K562 (cell line): ENCODE results near the gene DAPK3. TPM values are rescaled to one million over a fixed set of nuclear protein-coding genes. Genes with fewer than 3 reads are reported as not detected.

Source experiments
- ATAC-seq: fragments of 200-7000 bp; cut with Tn5 transposase; 3 replicates; pipeline ENCODE4 v1.9.1; 2020; ENCODE audit warnings: moderate library complexity
- BruUV-seq: library from RNA; stranded (reverse); fragments of 400-500 nt; replicated peaks from 2 replicates; lab custom pipeline; 2021; lab: Mats Ljungman, UMichigan
- CTCF ChIA-PET: fragments of 300-600 bp; formaldehyde crosslinking; extraction: SDS; loops from one replicate; lab custom pipeline; 2021; ENCODE audit warnings: low intra/inter-chr PET ratio; lab: Yijun Ruan, JAX
- POLR2A ChIA-PET: fragments of 300-600, 350-650 bp; sonication (Branson Sonifier 250); formaldehyde crosslinking; extraction: SDS; loops from one replicate; lab custom pipeline; 2021; ENCODE audit warnings: antibody characterized with exemption, inconsistent platforms; lab: Yijun Ruan, JAX
- DNase-seq, 4 experiments: peaks; one replicate each; pipeline versions ENCODE4 v3.0.0 to v3.0.0-alpha.2; 2011 to 2018; ENCODE audit warnings: low spot score in 3 of 4, mixed read lengths in 3 of 4; ENCODE audit errors: extremely low read depth in 1 of 4
- FAIRE-seq: peaks from 2 replicates; lab custom pipeline; 2011; peaks lifted over from hg19 to GRCh38; lab: Jason Lieb, UNC
- H2AFZ ChIP-seq: 2 replicates; pipeline ENCODE4 v1.6.0; 2011; ENCODE audit warnings: low read depth, low read length, control low read depth, inconsistent platforms
- H3K27ac ChIP-seq: fragments of 200-600 bp; 3 replicates; pipeline ENCODE4 v1.8.0; 2011; ENCODE audit warnings: low read depth, mild to moderate bottlenecking, control low read depth, inconsistent platforms, low read length, moderate library complexity, mixed read lengths; ENCODE audit errors: extremely low read depth
- H3K27me3 ChIP-seq, 2 experiments: fragments of 300-600 bp in 1 of 2; 2 replicates in 1 of 2; 3 replicates in 1 of 2; pipeline versions ENCODE4 v1.6.0 to v1.8.0; 2011; ENCODE audit warnings: inconsistent platforms in 2 of 2, low read length in 2 of 2, mild to moderate bottlenecking in 1 of 2, mixed read lengths in 1 of 2, moderate library complexity in 1 of 2; ENCODE audit not compliant: control insufficient read depth in 2 of 2, insufficient read depth in 2 of 2
- H3K36me3 ChIP-seq: fragments of 300-600 bp; 3 replicates; pipeline ENCODE4 v1.8.0; 2011; ENCODE audit warnings: mild to moderate bottlenecking, low read length, inconsistent platforms; ENCODE audit not compliant: control insufficient read depth, insufficient read depth
- H3K4me1 ChIP-seq, 2 experiments: fragments of 200-600 bp in 1 of 2; replicated peaks in 1 of 2; 2 replicates in 1 of 2; 3 replicates in 1 of 2; pipeline versions ENCODE4 v1.5.1 to v1.8.0; 2011; ENCODE audit warnings: inconsistent platforms in 2 of 2, low read length in 2 of 2, mild to moderate bottlenecking in 1 of 2, mixed read lengths in 1 of 2, moderate library complexity in 1 of 2; ENCODE audit not compliant: control insufficient read depth in 2 of 2, insufficient read depth in 2 of 2
- H3K4me2 ChIP-seq: 2 replicates; pipeline ENCODE4 v1.6.1; 2011; ENCODE audit warnings: low read length, control low read depth, inconsistent platforms, mixed read lengths; ENCODE audit not compliant: insufficient read depth
- H3K4me3 ChIP-seq: fragments of 200-600 bp; sonication (generic), shearing (Covaris generic); 2 replicates; pipeline ENCODE4 v1.5.1; 2016; ENCODE audit warnings: control low read depth, inconsistent platforms
- H3K79me2 ChIP-seq: fragments of 200-600 bp; 3 replicates; pipeline ENCODE4 v1.8.0; 2011; ENCODE audit warnings: low read length, inconsistent platforms; ENCODE audit not compliant: control insufficient read depth, insufficient read depth
- H3K9ac ChIP-seq, 2 experiments: 2 replicates each; pipeline versions ENCODE4 v1.6.0 to v1.6.1; 2011; ENCODE audit warnings: low read depth in 2 of 2, low read length in 2 of 2, control low read depth in 1 of 2, inconsistent platforms in 1 of 2, mild to moderate bottlenecking in 1 of 2, mixed read lengths in 1 of 2; ENCODE audit not compliant: insufficient read depth in 1 of 2
- H3K9me1 ChIP-seq: one replicate; pipeline ENCODE4 v1.6.0; 2011; ENCODE audit warnings: inconsistent platforms, mild to moderate bottlenecking, low read length, moderate library complexity; ENCODE audit not compliant: control insufficient read depth, insufficient read depth
- H3K9me3 ChIP-seq: replicated peaks from 2 replicates; pipeline ENCODE4 v1.5.1; 2011; ENCODE audit warnings: low read depth, low read length, inconsistent platforms; ENCODE audit not compliant: control insufficient read depth, insufficient read depth
- H4K20me1 ChIP-seq: replicated peaks from 2 replicates; pipeline ENCODE4 v1.6.1; 2011; ENCODE audit warnings: low read length, inconsistent platforms, mixed read lengths; ENCODE audit not compliant: control insufficient read depth, insufficient read depth
- ARHGAP35 ChIP-seq: fragments of 450-650 bp; IDR thresholded peaks from 2 replicates; pipeline ENCODE4 v1.6.1; 2018; ENCODE audit not compliant: partially characterized antibody
- ATF4 ChIP-seq: fragments of 450-650 bp; formaldehyde crosslinking; IDR thresholded peaks from 2 replicates; pipeline ENCODE4 v1.4.0; 2022; ENCODE audit warnings: mild to moderate bottlenecking, moderate library complexity
- CBX1 ChIP-seq: sonication (generic); IDR thresholded peaks from 2 replicates; pipeline ENCODE4 v1.6.1; 2016; ENCODE audit warnings: antibody characterized with exemption, low read depth, mild to moderate bottlenecking
- FOXJ3 ChIP-seq: sonication (generic); formaldehyde crosslinking; IDR thresholded peaks from 2 replicates; pipeline ENCODE4 v1.4.0; 2020; ENCODE audit warnings: mild to moderate bottlenecking, missing genetic modification reagents
- GATAD2A ChIP-seq: fragments of 450-650 bp; IDR thresholded peaks from 2 replicates; pipeline ENCODE4 v1.6.1; 2017
- L3MBTL2 ChIP-seq: fragments of 450-650 bp; IDR thresholded peaks from 2 replicates; pipeline ENCODE4 v1.6.1; 2016; ENCODE audit warnings: mild to moderate bottlenecking, moderate library complexity
- MCM7 ChIP-seq, 2 experiments: fragments of 450-650 bp; IDR thresholded peaks; 2 replicates each; pipeline ENCODE4 v1.6.1; 2016 to 2018
- NFE2L1 ChIP-seq: fragments of 450-650 bp; IDR thresholded peaks from 2 replicates; pipeline ENCODE4 v1.6.1; 2016; ENCODE audit warnings: missing genetic modification characterization, low read depth, mild to moderate bottlenecking, missing compliant biosample characterization, moderate library complexity, borderline replicate concordance
- SUPT5H ChIP-seq: fragments of 450-650 bp; IDR thresholded peaks from 2 replicates; pipeline ENCODE4 v1.6.1; 2016
- TARDBP ChIP-seq: fragments of 450-650 bp; IDR thresholded peaks from 2 replicates; pipeline ENCODE4 v1.6.1; 2016
- TCF7 ChIP-seq: sonication (generic); IDR thresholded peaks from 2 replicates; pipeline ENCODE4 v1.6.1; 2016; ENCODE audit warnings: antibody characterized with exemption, borderline replicate concordance
- THRA ChIP-seq: fragments of 450-650 bp; IDR thresholded peaks from 2 replicates; pipeline ENCODE4 v1.6.1; 2017; ENCODE audit warnings: mild to moderate bottlenecking, moderate library complexity
- THRB ChIP-seq: fragments of 450-650 bp; formaldehyde crosslinking; conservative IDR thresholded peaks from 2 replicates; pipeline ENCODE4 v1.4.0; 2022; ENCODE audit warnings: mild to moderate bottlenecking, missing genetic modification characterization
- TRIM24 ChIP-seq, 2 experiments: fragments of 450-650 bp; IDR thresholded peaks; 2 replicates each; pipeline ENCODE4 v1.6.1; 2016
- ZBTB26 ChIP-seq: fragments of 450-650 bp; formaldehyde crosslinking; IDR thresholded peaks from 2 replicates; pipeline ENCODE4 v1.4.0; 2022; ENCODE audit warnings: missing genetic modification characterization
- ZBTB43 ChIP-seq: sonication (generic); formaldehyde crosslinking; IDR thresholded peaks from 2 replicates; pipeline ENCODE4 v1.8.0; 2023; ENCODE audit warnings: mild to moderate bottlenecking, missing genetic modification reagents
- WGBS: fragments of 100-300 bp; shearing (Covaris generic); methylation state at CpG from one replicate; pipeline ENCODE4 v1.1.6; 2016; ENCODE audit warnings: low coverage, mixed read lengths; ENCODE audit not compliant: insufficient coverage; ENCODE audit errors: missing lambda C conversion rate; 5-methylcytosine and 5-hydroxymethylcytosine counted together
- in situ Hi-C: fragments of 300-500 bp; cut with MboI; formaldehyde crosslinking; loops from 4 replicates; pipeline ENCODE4 v1.15.0; 2018; ENCODE audit warnings: inconsistent platforms, mixed read lengths
- intact Hi-C: fragments of 100-400 bp; cut with micrococcal nuclease; formaldehyde crosslinking; loops from 2 replicates; pipeline ENCODE4 v1.14.2; 2022
- polyA plus RNA-seq, 8 experiments: library from polyadenylated mRNA; depleted of rRNA in 4 of 8; stranded (reverse) in 5 of 8; unstranded in 3 of 8; fragments of >200 nt; fragmentation: Nextera tagmentation in 2 of 8; fragmentation: Illumina TruSeq in 1 of 8; extraction: Ambion mirVana in 2 of 8; extraction: Trizol in 1 of 8; gene quantifications; 2 replicates each; pipeline versions ENCODE4 v1.2.1 to v1.2.3, GENCODE V29; 2011 to 2014; ENCODE audit warnings: inconsistent platforms in 1 of 8, missing spikeins in 1 of 8
- total RNA-seq, 7 experiments: library from RNA; depleted of rRNA in 6 of 7; stranded (reverse); fragments of >200 nt in 6 of 7; fragmentation: Illumina TruSeq in 2 of 7; extraction: Trizol in 2 of 7; gene quantifications; 2 replicates each; pipeline versions ENCODE4 v1.2.1 to v1.2.3, GENCODE V29; 2011 to 2021; ENCODE audit warnings: low replicate concordance in 1 of 7

DAPK3 gene
- total and polyA plus RNA-seq, 9 of the 15 experiments (the other 6 are each of a cell fraction or from before 2014, with no cell fraction given), result 0.14 to 63.4 (median 25.0) TPM

GRCh38 chr19:3950871-3951861, 19.7 kb downstream of the DAPK3 start:
- H3K36me3 ChIP-seq, result no peaks in the 10 kb centered on the region
- H3K27ac ChIP-seq, result peak overlapping the region; percentile 60
- peak overlapping the region; percentile 45 to 90; a peak in 3 of 4 replicates for H3K9ac ChIP-seq
- peak; percentile 82 for ATAC-seq
- H3K9me1 ChIP-seq, result peaks cover 7% of the 10 kb centered on the region
- no peaks in the 10 kb centered on the region for H3K79me2 ChIP-seq
- ChIA-PET POLR2A (interaction anchor here (0.5 to 2.1 kb wide), 6 partner anchors 18 to 63 kb away, joined by 3 to 7 read pairs (median 4); partner anchors contain the start of gene EEF2), CTCF (no interaction called here)
- no peaks in the 10 kb centered on the region for H3K27me3 ChIP-seq
- intact Hi-C loops, result no loop called here
- peak overlapping the region; percentile 76 for H3K4me2 ChIP-seq
- peaks cover 33 to 69% of the 10 kb centered on the region in 2 experiments for H3K4me1 ChIP-seq
- H2AFZ ChIP-seq, result peak overlapping the region; percentile 75
- H4K20me1 ChIP-seq, result peaks cover 4% of the 10 kb centered on the region; the same call in 1 of the 2 replicates
- peak; percentile 80 to 91 (median 84) for DNase-seq
- WGBS, result 21% methylated on average over 36 of the region's 41 CpGs
- peak; percentile 92 for FAIRE-seq
- no TSS peak for BruUV-seq
- in situ Hi-C loops, result no loop called here
- H3K9me3 ChIP-seq, result no peaks in the 10 kb centered on the region
- peak overlapping the region; percentile 18; the same call in 1 of the 2 replicates for H3K4me3 ChIP-seq
- TF ChIP-seq CBX1 (0 out of 2 replicates have a peak, but pooled peaks have one; percentile 11), NFE2L1 (tag) (no peak), FOXJ3 (no peak), L3MBTL2 (peak; percentile 90), THRB (CRISPR knock-in tag) (no peak), ARHGAP35 (no peak), ZBTB43 (CRISPR knock-in tag) (no peak), MCM7 (IDR thresholded peaks at IDR 0.05) (no peak), ZBTB26 (CRISPR knock-in tag) (no peak), THRA (no peak), TRIM24 (IDR thresholded peaks at IDR 0.05) (peak; percentile 62 to 74; a peak in 2 of 4 replicates), SUPT5H (peak; percentile 35; the same call in 1 of the 2 replicates), ATF4 (CRISPR knock-in tag) (no peak), TARDBP (no peak), TCF7 (no peak), GATAD2A (peak; percentile 25; the same call in 1 of the 2 replicates)
